HepG2 (cell line): ENCODE results near the gene IL36B. TPM values are rescaled to one million over a fixed set of nuclear protein-coding genes. Genes with fewer than 3 reads are reported as not detected.

ENCODE experiments used
- DMAP1 ChIP-seq: IDR thresholded peaks from 2 replicates; pipeline ENCODE4 v1.6.1; 2016
- GLMP ChIP-seq: sonication (generic); formaldehyde crosslinking; IDR thresholded peaks from 2 replicates; pipeline ENCODE4 v1.9.0; 2021; ENCODE audit warnings: missing genetic modification reagents, mild to moderate bottlenecking, borderline replicate concordance
- MTERF4 ChIP-seq: sonication (generic); formaldehyde crosslinking; IDR thresholded peaks from 2 replicates; pipeline ENCODE4 v1.8.0; 2023; ENCODE audit warnings: mild to moderate bottlenecking, missing genetic modification reagents
- NCOA5 ChIP-seq: sonication (generic); formaldehyde crosslinking; IDR thresholded peaks from 2 replicates; pipeline ENCODE4 v1.4.0; 2020; ENCODE audit warnings: missing genetic modification reagents
- NFIC ChIP-seq: IDR thresholded peaks from 2 replicates; pipeline ENCODE4 v1.6.1; 2012; ENCODE audit warnings: mild to moderate bottlenecking, low read length, inconsistent platforms
- ZBTB26 ChIP-seq: IDR thresholded peaks from 2 replicates; pipeline ENCODE4 v1.6.1; 2016; ENCODE audit warnings: missing compliant biosample characterization, missing genetic modification reagents, borderline replicate concordance
- ZBTB33 ChIP-seq: sonication (generic); formaldehyde crosslinking; IDR thresholded peaks from 2 replicates; pipeline ENCODE4 v1.4.0; 2020; ENCODE audit warnings: missing genetic modification reagents
- ZNF263 ChIP-seq: sonication (generic); formaldehyde crosslinking; IDR thresholded peaks from 2 replicates; pipeline ENCODE4 v1.4.0; 2020; ENCODE audit warnings: missing genetic modification reagents
- ZNF644 ChIP-seq: IDR thresholded peaks from 2 replicates; pipeline ENCODE4 v1.6.1; 2016; ENCODE audit warnings: low read depth
- ZNF646 ChIP-seq: sonication (generic); formaldehyde crosslinking; IDR thresholded peaks from 2 replicates; pipeline ENCODE4 v1.9.0; 2021; ENCODE audit warnings: mild to moderate bottlenecking, missing genetic modification reagents
- ZZZ3 ChIP-seq: sonication (generic); formaldehyde crosslinking; IDR thresholded peaks from 2 replicates; pipeline ENCODE4 v1.4.0; 2020; ENCODE audit warnings: missing genetic modification reagents, mild to moderate bottlenecking, borderline replicate concordance
- polyA plus RNA-seq, 8 experiments: library from polyadenylated mRNA; depleted of rRNA in 3 of 8; stranded (reverse) in 7 of 8; unstranded in 1 of 8; fragments of >200 nt; fragmentation: Illumina TruSeq in 4 of 8; extraction: Trizol in 4 of 8; gene quantifications; 2 replicates each; pipeline versions ENCODE4 v1.2.1 to v1.2.3, GENCODE V29; 2011 to 2016; ENCODE audit warnings: low read depth in 4 of 8, missing spikeins in 1 of 8, mixed read lengths in 1 of 8; ENCODE audit not compliant: insufficient read depth in 1 of 8
- total RNA-seq, 5 experiments: library from RNA; depleted of rRNA; stranded (reverse); fragments of >200 nt; fragmentation: Illumina TruSeq; extraction: Trizol; gene quantifications; 2 replicates each; pipeline ENCODE4 v1.2.3, GENCODE V29; 2016; ENCODE audit warnings: low read depth in 1 of 5

Gene IL36B
- total and polyA plus RNA-seq, 2 of the 13 experiments (the other 11 are each of a cell fraction or from before 2014, with no cell fraction given), result not detected

GRCh38 chr2:113080134-113080533 lies 27.5 kb upstream of the IL36B start (continued):
- TF ChIP-seq GLMP (CRISPR knock-in tag) (no peak; the same call in 1 of the 2 replicates), ZNF263 (CRISPR knock-in tag) (peak; percentile 73), DMAP1 (no peak), ZZZ3 (no peak), NCOA5 (CRISPR knock-in tag) (no peak), NFIC (no peak), ZBTB33 (CRISPR knock-in tag) (0 out of 2 replicates have a peak, but pooled peaks have one; percentile 13), ZNF644 (CRISPR knock-in tag) (peak; percentile 5; the same call in 1 of the 2 replicates), ZBTB26 (CRISPR knock-in tag) (peak; percentile 42; the same call in 1 of the 2 replicates), MTERF4 (CRISPR knock-in tag) (peak; percentile 74; the same call in 1 of the 2 replicates), ZNF646 (CRISPR knock-in tag) (no peak; the same call in 1 of the 2 replicates)
